ENCODE data around the gene ABCC10. TPM values are rescaled to one million over a fixed set of nuclear protein-coding genes. Genes with fewer than 3 reads are reported as not detected.

Gene ABCC10
- total and polyA plus RNA-seq, 10 of the 15 experiments (the other 5 are each of a cell fraction or from before 2014, with no cell fraction given) = 0.80 to 18.2 (median 6.4) TPM

DNA sequence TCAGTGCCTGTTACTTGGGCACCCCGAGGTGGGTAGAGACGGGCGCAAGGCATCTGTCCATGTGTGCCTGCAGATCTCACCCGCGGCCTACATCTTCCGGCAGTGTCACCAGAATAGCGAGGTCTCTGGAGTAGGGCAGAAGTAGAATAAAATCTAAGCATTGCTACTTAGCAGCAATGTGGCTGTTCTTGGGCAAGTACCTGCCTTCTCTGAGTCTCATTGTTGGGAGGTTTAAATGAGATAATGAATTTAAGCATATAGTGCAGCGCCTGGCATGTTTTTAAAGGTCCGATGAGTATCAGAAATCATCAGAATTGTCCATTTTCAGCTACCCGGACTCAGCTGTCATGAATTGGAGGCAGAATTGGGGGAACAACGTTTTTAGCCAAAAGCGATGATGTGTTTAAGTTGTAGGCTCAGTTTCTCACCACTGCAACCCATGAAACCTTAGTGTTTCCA is 800 bp downstream of the ABCC10 start:
- peaks cover 22% of the 10 kb centered on the region for H3K79me2 ChIP-seq (ENCODE audit: control insufficient read depth, insufficient read depth, low read length)
- peak overlapping the region; percentile 97 for H2AFZ ChIP-seq (ENCODE audit: control insufficient read depth, low read depth, low read length)
- no peak for DNase-seq (ENCODE audit: low read depth, low spot score)
- no peak for FAIRE-seq
- H4K20me1 ChIP-seq (ENCODE audit: control insufficient read depth, insufficient read depth) = no peaks in the 10 kb centered on the region
- H3K4me2 ChIP-seq (ENCODE audit: control insufficient read depth, insufficient read depth) = peak overlapping the region; percentile 98
- POLR2A ChIA-PET = interaction anchor here (0.7 to 1.6 kb wide), 3 partner anchors 28 to 58 kb away, joined by 3 to 4 read pairs (median 4); no protein-coding TSS in a partner anchor
- ATAC-seq = no peak
- H3K9ac ChIP-seq (ENCODE audit: control insufficient read depth, insufficient read depth, low read length) = peak overlapping the region; percentile 86
- peak overlapping the region; percentile 79 for H3K27ac ChIP-seq (ENCODE audit: control insufficient read depth, insufficient read depth)
- no peaks in the 10 kb centered on the region for H3K27me3 ChIP-seq (replicated peaks in 1 of 2; ENCODE audit: control insufficient read depth in 2 of 2, insufficient read depth in 2 of 2, low read length in 1 of 2)
- CTCF ChIA-PET = interaction anchor here (0.7 to 2.1 kb wide), 5 partner anchors 10 to 165 kb away, joined by 3 to 6 read pairs (median 3); no protein-coding TSS in a partner anchor
- no peaks in the 10 kb centered on the region for H3K9me3 ChIP-seq (replicated peaks; ENCODE audit: control insufficient read depth, insufficient read depth, low read length)
- no TSS peak for BruUV-seq (replicated peaks)
- peaks cover 3 to 4% of the 10 kb centered on the region in 2 experiments; a peak in 3 of 4 replicates for H3K36me3 ChIP-seq (ENCODE audit: control insufficient read depth in 2 of 2, insufficient read depth in 2 of 2, low read length in 1 of 2)
- peaks cover 12% of the 10 kb centered on the region for H3K4me1 ChIP-seq (ENCODE audit: control insufficient read depth, insufficient read depth, low read length)
- in situ Hi-C loops (cut with MboI) (no loop called here), intact Hi-C loops (cut with micrococcal nuclease; ENCODE audit: unreplicated experiment) (no loop called here)
- RAD21 ChIA-PET (ENCODE audit: unreplicated experiment) = interaction anchor here (1.9 kb wide), 1 partner anchor 34 kb away, joined by 6 read pairs; no protein-coding TSS in a partner anchor
- H3K4me3 ChIP-seq = peak overlapping the region; percentile 90
- under 1% methylated on average over 12 of the region's 12 CpGs for WGBS (ENCODE audit: insufficient coverage, insufficient replicate concordance, low lambda C conversion rate, missing lambda C conversion rate)
- SMC1A ChIA-PET (ENCODE audit: uncharacterized antibody, unreplicated experiment) = interaction anchor here (1.0 to 1.4 kb wide), 5 partner anchors 31 to 72 kb away, joined by 3 to 6 read pairs (median 3); no protein-coding TSS in a partner anchor
- TF ChIP-seq BMI1 (IDR thresholded peaks at IDR 0.05; ENCODE audit: borderline replicate concordance) (no peak), GABPA (IDR thresholded peaks at IDR 0.05; ENCODE audit: low read depth) (no peak), HDAC2 (IDR thresholded peaks at IDR 0.05) (no peak), ZNF207 (IDR thresholded peaks at IDR 0.05; ENCODE audit: borderline replicate concordance) (no peak), NKRF (conservative IDR thresholded peaks at IDR 0.05) (peak; percentile 36; the same call in 1 of the 2 replicates), SMARCA5 (IDR thresholded peaks at IDR 0.05) (0 out of 2 replicates have a peak, but pooled peaks have one; percentile 7), EED (IDR thresholded peaks at IDR 0.05; ENCODE audit: low read depth) (no peak), NBN (IDR thresholded peaks at IDR 0.05) (0 out of 2 replicates have a peak, but pooled peaks have one; percentile 9), POLR2AphosphoS2 (IDR thresholded peaks at IDR 0.05; ENCODE audit: low read depth, low read length) (no peak), MEF2B (IDR thresholded peaks at IDR 0.05; ENCODE audit: partially characterized antibody, poor library complexity, severe bottlenecking) (no peak), NR2C1 (IDR thresholded peaks at IDR 0.05) (no peak), BHLHE40 (IDR thresholded peaks at IDR 0.05; ENCODE audit: borderline replicate concordance in 1 of 2, low read depth in 2 of 2, low read length in 1 of 2) (no peak)
- TF ChIP-seq, protein P1, sequence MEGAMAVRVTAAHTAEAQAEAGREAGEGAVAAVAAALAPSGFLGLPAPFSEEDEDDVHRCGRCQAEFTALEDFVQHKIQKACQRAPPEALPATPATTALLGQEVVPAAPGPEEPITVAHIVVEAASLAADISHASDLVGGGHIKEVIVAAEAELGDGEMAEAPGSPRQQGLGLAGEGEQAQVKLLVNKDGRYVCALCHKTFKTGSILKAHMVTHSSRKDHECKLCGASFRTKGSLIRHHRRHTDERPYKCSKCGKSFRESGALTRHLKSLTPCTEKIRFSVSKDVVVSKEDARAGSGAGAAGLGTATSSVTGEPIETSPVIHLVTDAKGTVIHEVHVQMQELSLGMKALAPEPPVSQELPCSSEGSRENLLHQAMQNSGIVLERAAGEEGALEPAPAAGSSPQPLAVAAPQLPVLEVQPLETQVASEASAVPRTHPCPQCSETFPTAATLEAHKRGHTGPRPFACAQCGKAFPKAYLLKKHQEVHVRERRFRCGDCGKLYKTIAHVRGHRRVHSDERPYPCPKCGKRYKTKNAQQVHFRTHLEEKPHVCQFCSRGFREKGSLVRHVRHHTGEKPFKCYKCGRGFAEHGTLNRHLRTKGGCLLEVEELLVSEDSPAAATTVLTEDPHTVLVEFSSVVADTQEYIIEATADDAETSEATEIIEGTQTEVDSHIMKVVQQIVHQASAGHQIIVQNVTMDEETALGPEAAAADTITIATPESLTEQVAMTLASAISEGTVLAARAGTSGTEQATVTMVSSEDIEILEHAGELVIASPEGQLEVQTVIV (IDR thresholded peaks at IDR 0.05; ENCODE audit: borderline replicate concordance, partially characterized antibody) = no peak
- TF ChIP-seq, protein P2, sequence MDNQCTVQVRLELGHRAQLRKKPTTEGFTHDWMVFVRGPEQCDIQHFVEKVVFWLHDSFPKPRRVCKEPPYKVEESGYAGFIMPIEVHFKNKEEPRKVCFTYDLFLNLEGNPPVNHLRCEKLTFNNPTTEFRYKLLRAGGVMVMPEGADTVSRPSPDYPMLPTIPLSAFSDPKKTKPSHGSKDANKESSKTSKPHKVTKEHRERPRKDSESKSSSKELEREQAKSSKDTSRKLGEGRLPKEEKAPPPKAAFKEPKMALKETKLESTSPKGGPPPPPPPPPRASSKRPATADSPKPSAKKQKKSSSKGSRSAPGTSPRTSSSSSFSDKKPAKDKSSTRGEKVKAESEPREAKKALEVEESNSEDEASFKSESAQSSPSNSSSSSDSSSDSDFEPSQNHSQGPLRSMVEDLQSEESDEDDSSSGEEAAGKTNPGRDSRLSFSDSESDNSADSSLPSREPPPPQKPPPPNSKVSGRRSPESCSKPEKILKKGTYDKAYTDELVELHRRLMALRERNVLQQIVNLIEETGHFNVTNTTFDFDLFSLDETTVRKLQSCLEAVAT (IDR thresholded peaks at IDR 0.05) = no peak
- TF ChIP-seq, protein P3, sequence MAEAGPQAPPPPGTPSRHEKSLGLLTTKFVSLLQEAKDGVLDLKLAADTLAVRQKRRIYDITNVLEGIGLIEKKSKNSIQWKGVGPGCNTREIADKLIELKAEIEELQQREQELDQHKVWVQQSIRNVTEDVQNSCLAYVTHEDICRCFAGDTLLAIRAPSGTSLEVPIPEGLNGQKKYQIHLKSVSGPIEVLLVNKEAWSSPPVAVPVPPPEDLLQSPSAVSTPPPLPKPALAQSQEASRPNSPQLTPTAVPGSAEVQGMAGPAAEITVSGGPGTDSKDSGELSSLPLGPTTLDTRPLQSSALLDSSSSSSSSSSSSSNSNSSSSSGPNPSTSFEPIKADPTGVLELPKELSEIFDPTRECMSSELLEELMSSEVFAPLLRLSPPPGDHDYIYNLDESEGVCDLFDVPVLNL (IDR thresholded peaks at IDR 0.05; ENCODE audit: low read depth, low read length) = no peak
- TF ChIP-seq, protein P4, sequence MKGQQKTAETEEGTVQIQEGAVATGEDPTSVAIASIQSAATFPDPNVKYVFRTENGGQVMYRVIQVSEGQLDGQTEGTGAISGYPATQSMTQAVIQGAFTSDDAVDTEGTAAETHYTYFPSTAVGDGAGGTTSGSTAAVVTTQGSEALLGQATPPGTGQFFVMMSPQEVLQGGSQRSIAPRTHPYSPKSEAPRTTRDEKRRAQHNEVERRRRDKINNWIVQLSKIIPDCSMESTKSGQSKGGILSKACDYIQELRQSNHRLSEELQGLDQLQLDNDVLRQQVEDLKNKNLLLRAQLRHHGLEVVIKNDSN (IDR thresholded peaks at IDR 0.05; ENCODE audit: borderline replicate concordance, extremely low read length, insufficient read depth, low read depth, low read length) = no peak

Data from GM12878 (cell line).